GM21526 (cell line): ENCODE data around the gene EIF4H.
"Not testable (repeated sequence)": the region's sequence is repeated elsewhere in the genome, so short reads cannot be mapped to it uniquely, and the experiment has no call there.

Experiments used
- ATAC-seq: cut with Tn5 transposase; IDR thresholded peaks from one replicate; pipeline ENCODE4 v1.9.1; 2021; ENCODE audit warnings: moderate library complexity; ENCODE audit not compliant: unreplicated experiment, low FRiP score

Gene EIF4H

DNA sequence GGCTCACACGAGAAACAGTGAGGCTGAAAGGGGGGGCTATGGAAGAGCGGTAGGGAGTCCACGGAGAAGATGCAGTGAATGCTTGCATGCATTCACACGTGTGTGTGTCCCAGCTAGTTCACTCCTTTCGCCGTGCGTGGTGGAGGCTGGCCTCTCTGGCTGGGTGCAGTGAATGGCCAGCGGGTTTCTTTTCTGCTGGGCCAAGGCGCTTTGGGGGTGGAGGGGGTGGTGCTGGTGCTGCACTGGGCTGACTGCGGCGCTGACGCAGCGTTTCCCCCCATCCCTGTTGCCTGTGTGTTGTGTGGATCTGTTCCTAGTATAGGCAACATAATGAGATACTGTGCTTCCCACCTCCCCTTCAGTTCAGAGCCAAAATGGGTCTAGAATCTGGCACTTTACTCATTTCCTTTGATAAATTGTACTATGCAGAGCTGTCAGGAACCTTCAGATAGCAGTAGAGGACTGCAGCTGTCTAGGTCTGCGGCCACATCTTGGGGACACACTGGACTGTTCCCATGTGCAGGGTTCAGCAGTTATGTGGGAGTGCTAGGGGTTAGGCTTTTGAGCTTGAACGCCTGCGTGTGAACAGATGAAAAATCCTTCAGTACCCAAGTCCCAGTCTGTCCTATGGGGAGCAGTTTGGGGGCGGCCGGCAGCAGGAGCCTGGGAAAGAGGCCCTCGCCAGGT, 22.0 kb downstream of the EIF4H start:
- ATAC-seq, result not testable (repeated sequence)

DNA sequence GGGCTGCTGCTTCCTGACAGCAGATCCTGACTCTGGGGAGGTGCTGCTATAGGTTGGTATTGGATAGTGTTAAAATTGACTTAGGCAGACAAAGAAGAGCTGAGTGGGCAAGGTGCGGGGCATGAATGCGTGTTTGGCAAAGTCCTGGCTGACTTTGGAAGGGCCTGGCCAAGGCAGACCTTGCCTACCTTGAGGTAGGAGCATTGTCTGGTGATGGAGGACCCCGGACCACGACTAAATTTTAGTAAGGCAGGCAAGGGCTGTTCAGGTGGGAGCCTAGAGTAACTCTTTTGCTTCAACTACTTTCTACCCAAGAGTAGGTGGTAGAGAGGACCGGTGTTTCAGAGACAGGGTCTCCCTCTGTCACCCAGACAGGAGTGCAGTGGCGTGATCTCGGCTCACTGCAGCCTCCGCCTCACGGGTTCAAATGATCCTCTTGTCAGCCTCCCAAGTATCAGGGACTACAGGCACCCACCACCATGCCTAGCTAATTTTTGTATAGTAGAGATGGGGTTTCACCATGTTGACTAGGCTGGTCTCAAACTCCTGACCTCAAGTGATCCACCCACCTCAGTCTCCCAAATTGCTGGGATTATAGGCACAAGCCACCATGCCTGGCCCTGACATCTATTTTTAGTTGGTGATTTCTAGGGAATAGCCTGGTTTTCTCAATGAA, 23.4 kb downstream of the EIF4H start:
- ATAC-seq, result no peak

DNA sequence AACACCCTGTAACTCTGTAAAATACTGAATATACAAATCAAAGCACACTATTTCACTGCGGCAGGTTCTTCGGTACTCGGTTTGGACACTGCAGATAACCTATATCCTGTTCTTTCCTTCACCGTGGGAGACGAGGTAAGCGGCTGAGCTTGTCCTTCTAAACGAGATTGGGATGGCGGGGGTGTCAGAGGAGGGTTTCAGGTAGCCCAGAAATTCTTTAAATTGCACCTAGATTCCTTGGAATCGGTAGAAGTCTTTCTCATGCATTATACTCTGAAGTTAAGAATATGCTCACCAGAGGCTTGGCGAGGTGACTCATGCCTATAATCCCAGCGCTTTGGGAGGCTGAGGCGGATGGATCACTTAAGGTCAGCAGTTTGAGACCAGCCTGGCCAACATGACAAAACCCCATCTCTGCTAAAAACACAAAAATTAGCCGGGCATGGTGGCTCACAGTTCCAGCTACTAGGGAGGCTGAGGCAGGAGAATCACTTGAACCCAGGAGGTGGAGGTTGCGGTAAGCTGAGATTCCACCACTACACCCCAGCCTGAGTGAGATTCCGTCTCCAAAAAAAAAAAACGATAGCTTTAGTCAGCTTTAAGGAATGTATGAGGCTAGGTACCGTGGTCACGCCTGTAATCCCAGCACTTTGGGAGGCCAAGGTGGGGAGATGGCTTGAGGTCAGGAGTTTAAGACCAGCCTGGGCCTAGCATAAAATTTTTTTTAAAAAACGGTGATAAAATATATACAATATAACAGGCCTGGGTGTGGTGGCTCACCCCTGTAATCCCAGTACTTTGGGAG, 25.6 kb downstream of the EIF4H start:
- no peak for ATAC-seq

DNA sequence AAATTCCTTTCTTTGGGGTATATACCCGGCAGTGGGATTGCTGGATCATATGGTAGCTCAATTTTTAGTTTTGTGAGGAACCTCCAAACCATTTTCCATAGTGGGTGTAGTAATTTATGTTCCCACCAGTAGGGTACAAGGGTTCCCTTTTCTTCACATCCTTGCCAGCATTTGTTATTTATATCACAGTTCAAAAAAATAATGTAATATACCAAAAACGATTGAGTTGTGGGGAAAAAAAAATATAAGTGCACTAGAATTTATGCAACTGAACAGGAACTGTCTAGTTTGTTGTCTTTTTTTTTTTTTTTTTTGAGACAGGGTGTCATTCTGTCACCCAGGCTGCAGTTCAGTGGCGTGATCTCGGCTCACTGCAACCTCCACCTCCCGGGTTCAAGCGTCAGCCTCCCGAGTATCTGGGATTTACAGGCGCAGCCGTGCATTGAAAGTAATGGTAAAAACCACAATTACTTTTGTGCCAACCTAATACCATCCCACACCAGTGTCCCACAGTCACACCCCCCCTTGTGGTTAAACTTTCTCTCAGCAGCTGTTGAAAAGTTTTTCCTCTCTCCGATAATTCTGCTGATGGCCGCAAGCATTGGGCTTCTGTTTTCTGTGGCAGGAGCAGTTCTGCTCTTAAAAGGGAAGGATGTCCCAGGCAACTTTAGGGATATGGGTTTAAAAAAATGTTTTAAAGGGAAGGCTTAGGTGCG, 28.8 kb downstream of the EIF4H start:
- no peak for ATAC-seq

DNA sequence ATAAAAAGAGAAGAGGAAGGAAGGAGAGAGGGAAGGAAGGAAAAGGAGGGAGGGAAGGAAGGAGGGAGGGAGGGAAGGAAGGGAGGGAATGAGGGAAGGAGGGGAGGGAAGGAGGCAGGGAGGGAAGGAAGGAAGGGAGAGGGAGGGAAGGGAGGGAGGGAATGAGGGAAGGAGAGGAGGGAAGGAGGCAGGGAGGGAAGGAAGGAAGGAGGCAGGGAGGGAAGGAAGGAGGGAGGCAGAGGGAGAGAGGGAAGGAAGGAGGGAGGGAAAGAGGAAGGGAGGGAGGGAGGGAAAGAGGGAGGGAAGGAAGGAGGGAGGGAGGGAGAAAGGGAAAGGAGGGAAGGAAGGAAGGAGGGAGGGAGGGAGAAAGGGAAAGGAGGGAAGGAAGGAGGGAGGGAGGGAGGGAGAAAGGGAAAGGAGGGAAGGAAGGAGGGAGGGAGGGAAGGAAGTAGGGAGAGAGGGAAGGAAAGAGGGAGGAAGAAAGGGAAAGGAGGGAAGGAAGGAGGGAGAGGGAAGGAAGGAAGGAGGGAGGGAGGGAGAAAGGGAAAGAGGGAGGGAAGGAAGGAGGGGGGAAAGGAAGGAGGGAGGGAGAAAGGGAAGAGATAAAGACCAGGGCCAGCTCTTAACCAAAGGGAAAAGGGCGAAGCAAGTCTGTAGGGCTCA, 29.9 kb downstream of the EIF4H start:
- ATAC-seq, result no peak

DNA sequence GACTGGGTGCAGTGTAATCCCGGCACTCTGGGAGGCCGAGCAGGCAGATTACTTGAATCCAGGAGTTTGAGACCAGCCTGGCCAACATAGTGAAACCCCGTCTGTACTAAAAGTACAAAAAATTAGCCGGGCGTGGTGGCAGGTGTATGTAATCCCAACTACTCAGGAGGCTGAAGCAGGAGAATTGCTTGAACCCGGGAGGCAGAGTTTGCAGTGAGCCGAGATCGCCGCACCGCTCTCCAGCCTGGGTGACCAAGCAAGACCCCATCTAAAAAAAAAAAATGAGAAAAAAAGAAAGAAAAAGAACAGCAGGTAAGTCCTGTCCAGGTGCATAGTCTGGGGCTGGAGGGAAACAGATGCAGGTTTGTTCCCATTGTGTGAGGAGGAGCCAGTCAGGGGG, 31.9 kb downstream of the EIF4H start:
- not testable (repeated sequence) for ATAC-seq

DNA sequence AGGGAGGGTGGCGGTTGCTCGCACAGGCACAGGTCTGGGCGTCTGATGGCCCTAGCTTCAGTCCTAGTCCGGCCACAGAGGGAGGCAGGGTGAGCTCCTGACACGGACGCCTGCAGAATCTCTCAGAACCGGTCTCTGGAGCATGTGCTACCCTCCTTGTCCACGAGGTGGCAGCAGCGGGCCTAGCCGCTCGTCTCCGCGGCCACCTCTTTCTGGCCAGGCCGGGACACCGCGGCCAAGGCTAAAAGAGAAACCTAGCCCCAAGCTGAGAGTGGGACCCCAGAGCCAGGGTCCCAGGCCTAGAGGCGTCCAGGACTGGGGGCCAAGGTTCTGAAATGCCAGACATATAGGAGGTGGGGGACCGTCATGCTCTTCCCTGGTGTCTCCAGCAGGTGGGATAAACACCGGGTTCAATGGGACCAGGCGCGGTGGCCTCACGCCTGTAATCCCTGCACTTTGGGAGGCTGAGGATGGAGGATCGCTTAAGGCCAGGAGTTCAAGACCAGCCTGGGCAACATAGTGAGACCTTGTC, 32.5 kb downstream of the EIF4H start:
- ATAC-seq, result peak; percentile 40

DNA sequence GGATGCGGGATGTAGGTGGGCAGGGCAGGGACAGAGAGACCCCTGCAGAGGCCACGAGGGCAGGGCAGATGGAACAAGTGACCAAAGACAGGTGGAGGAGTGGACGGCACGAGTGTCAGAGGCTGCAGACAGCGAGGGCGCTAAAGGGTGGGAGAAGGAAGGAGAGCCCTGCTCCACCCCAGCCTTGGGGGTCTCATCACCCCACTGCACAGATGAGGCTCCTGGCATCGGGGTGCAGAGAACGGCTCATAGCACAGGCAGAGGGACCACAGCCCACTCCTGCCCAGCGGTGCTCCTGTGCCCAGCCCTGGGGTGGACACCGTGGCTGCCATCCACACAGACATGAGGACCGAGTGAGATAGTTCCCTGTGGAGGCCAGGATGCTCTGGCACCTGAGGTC, 33.4 kb downstream of the EIF4H start:
- ATAC-seq, result no peak

DNA sequence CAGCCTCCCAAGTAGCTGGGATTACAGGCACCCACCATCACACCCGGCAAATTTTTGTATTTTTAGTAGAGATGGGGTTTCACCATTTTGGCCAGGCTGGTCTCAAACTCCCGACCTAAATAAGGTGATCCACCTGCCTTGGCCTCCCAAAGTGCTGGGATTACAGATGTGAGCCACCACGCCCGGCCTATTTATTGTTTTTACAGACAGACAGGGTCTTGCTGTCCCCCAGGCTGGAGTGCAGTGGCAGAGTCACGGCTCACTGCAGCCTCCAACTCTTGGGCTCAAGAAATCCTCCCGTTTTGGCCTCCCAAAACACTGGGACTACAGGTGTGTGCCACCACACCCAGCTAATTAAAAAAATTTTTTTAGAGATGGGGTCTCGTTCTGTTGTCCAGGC, 34.1 kb downstream of the EIF4H start:
- not testable (repeated sequence) for ATAC-seq

DNA sequence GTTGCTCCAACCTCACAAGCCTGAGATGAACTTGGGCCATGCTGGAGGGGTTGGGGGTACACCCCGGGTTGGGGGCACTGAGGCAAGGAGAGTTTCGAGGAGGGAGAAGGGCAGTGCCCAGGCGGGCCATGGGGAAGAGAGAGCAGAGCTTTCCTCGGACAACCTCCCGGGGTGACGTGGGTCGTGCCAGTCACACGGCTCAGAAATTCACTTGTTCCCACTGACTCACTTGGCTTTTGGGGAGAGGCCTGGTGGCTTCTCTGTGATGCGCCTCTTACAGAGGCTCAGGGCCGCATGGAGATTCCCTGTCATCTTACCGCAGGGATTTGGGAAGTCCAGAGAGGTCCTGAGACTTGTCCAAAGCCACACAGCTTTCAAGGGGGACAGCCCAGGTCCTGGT, 38.5 kb downstream of the EIF4H start:
- no peak for ATAC-seq

DNA sequence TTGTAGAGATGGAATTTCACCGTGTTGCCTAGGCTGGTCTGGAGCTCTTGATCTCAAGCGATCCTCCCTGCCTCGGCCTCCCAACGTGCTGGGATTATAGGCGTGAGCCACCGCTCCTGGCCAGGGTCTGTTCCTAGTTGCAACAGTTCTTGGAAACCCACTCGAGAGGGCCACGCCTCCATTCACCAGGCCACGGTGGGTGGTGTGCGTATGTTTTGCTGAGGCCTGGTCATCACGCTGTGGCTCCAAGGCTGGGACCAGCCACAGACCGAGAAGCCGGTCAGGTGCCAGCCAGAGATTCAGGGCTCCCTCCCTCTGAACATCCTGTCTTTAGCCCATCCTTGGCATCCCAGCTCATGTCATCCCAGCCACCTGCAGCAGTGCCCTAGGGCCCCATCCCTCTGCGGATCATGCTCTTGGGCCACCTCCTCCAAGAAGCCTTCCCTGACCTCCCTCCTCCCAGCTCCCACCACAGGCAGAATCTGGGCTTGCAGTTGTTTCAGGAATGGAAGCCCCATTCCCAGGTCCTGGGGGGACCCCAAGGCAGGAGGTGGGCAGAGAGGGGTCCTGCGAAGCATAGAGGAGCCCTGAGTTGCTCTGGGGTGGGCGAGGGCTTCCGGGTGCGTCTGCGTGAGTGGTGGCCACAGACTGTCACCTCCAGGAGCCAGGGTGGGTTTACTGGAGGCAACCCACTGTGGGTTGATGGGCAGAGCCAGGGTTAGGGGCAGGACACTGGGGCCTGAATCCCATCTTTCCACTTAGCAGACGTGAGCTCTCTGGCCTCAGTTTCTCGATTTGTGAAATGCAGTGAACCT, 40.9 kb downstream of the EIF4H start:
- ATAC-seq, result no peak

DNA sequence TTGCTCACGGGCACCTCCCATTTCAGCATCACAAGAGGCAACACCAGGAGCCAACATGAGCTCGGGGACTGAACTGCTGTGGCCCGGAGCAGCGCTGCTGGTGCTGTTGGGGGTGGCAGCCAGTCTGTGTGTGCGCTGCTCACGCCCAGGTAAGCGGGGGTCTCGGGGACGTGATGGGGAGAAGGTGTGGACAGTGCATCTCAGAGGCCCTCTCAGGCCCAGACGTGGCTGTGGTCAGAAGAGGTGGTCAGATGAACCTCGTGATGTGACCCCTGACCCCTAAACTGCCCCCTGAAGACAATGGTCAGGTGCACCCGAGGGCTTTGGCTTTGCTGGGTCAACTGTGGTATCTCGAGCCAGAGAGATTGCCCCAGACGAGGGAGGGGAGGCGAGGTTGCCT, 41.8 kb downstream of the EIF4H start:
- no peak for ATAC-seq

DNA sequence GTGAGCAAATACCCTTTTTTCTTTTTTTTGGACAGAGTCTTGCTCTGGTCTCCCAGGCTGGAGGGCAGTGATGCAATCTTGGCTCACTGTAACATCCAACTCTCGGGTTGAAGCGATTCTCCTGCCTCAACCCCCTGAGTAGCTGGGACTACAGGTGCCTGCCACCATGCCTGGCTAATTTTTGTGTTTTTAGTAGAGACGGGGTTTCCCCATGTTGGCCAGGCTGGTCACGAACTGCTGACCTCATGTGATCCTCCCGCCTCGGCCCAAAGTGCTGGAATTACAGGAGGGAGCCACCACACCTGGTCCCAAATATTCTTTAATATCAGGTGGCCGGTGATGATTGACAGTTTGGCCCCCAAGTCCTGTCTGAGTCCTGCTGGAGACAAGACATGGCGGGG, 42.2 kb downstream of the EIF4H start:
- ATAC-seq, result no peak

DNA sequence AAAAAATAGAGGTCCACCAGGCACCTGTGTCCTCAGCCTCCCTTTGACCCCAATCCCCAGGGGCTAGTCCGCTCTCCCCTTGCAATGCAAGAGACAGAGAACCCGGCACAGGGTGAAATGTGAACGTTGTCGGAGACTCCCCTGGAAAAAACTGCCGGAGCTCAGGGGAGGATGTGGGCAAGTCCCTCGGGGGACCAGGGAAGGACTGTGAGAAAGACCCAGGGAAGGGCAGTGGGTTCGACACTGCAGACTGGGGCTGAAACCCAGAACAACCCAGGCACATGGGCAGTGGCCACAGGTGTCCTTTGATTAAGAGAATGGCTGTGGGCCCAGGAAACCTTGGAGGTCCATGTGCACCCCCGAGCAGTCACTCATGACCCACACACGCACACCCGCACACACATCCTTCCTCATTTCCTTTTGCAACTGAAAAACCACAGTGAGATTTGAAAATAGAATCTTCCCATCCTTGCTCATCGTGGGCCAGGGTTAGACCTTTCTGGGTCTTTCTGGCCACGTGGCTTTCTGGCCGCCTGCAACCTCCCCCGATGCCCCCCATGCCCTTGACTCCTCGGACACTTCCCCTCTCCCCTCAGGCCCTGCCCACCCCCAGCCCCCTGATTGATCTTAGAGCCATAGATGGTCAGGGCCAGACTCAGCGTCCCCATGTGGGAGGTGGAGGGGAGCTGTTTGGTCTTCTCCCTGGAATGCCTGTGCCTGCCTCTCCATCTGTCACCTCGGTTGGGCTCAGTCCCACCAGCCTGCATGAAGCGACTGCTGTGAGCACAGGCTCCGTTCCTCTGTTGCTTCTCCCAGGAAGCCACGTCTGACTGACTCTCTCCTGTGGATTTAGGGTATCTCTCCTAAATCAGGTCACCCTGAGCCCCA, 43.5 kb downstream of the EIF4H start:
- no peak for ATAC-seq

DNA sequence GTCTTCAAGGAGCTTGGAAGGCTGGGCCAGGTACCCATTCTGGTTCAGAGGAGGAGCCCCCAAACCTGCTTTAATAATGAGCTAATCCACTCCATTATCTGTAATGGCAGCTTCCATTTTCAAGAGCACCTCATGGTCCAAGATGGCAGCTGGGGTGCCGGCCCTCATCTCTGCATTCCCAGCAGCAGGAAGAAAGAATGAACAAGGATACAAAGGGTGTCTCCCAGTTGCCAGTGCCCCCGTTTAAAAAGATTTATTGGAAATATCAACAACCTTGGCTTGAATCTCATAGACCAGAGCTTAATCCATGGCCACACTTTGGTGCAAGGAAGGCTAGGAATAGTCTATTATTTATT, 44.2 kb downstream of the EIF4H start:
- ATAC-seq, result no peak

DNA sequence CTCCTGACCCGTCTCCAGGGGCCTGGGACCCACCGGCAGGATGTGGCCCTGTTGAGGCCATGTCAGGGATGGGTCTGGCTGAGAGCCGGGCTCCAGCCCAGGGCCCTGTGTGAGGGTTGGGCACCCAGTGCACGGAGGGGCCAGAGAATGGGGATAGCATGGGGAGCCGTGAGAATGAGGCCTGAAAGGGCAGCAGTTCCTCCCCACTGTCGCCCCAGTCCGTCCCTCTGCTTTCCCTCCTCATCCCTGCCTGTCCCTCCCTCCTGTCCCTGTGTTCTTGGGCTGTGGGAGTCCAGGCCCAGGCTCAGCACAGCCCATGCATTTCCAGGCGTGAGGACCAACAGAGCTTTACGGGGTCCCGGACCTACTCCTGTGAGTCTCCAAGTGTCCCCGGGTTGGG, 45.3 kb downstream of the EIF4H start:
- no peak for ATAC-seq

DNA sequence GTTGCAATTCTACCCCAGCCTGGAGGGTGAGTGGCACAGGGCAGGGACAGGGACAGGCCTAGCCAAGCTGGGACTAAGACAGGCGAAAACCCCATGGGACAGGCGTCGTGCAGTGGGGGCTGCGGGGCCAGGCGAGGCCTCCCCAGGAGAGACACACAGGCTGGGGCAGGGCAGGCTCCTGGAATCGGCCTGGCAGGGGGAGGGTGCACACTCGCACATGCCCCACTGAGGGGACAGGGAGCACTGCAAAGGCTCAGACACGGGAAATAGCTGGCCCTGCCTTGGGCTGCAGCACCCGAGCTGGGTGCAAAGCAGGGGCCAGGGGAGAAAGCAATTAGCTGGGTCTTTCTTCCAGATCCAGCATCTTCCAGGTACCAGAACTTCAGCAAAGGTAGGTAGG, 46.1 kb downstream of the EIF4H start:
- ATAC-seq, result no peak

DNA sequence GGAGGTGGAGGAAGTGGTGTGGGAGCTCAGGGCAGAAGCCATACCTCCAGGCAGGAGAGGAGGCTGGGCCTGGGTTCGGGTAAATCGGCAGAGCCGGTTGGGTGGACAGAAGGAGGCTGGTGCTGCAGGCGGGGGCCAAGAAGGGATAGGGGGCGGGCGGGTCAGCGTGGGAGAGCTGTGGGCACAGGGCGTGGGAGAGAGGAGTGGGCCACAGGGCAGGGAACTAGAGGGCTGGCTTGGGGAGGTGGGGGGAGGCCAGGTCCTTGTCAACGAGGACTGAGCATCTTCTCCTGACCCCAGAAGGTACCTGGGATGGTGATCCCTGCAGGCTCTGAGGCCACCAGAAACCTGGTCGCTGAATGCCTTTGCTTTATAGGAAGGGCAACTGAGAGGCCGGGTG, 47.6 kb downstream of the EIF4H start:
- ATAC-seq, result no peak
